OCI-LY7 (cell line): ENCODE data around the gene DMD.

Source experiments
- CTCF ChIP-seq: fragments of 200-600 bp; sonication (generic); conservative IDR thresholded peaks from 2 replicates; pipeline ENCODE4 v1.5.1; 2014; ENCODE audit warnings: mild to moderate bottlenecking, antibody characterized with exemption, low read length, moderate library complexity, mixed read lengths
- EZH2phosphoT487 ChIP-seq: fragments of 200-600 bp; sonication (generic); IDR thresholded peaks from 2 replicates; pipeline ENCODE4 v1.6.1; 2018; ENCODE audit warnings: low read depth, borderline replicate concordance, mild to moderate bottlenecking, mixed run types, antibody characterized with exemption, low read length, moderate library complexity, mixed read lengths

- TF ChIP-seq CTCF: no peak
- no peak for TF ChIP-seq EZH2phosphoT487
Observed at GRCh38 chrX:31301941-31302340, 1909.4 kb downstream of the DMD start.
